IPS-NIHi7 (cell line): ENCODE results near the gene OR2AP1.
"Not testable (repeated sequence)": the region's sequence is repeated elsewhere in the genome, so short reads cannot be mapped to it uniquely, and the experiment has no call there.

ENCODE experiments used
- DNase-seq: peaks from one replicate; pipeline ENCODE4 v3.0.0; 2012; ENCODE audit warnings: mixed read lengths; ENCODE audit errors: extremely low spot score

OR2AP1 gene

DNA sequence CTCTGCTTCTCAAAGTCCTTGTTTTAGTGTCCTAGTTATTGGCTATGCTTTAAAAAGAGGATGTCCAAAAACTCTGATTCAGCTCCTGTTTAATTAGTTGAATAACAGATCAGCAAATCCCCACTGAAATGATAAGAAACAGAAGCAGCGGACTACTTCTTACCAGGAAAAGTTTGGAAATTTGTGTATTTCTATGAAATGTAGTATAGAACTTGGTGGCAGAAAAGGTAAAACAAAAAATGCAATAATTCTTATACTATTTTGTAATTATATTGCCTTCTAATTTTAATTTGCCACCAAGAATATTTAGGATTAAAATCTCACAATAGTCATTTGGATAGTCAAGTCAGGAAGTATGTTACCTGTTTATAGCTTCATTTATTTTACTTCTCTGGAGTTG, at the start of gene OR2AP1:
TSS of gene OR2AP1 (plus strand) at position 301 of the 400 bp plus-strand sequence. CDS start 1,947 bp downstream, outside the sequence.
- DNase-seq = no peak

DNA sequence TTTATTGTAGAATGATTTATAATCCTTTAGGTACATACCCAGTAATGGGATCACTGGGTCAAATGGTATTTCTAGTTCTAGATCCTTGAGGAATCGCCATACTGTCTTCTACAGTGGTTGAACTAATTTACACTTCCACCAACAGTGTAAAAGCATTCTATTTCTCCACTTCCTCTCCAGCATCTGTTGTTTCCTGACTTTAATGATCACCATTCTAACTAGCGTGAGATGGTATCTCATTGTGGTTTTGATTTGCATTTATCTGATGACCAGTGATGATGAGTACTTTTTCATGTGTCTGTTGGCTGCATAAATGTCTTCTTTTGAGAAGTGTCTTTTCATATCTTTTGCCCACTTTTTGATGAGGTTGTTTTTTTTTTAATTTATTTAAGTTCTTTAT, 24.0 kb upstream of the OR2AP1 start:
- DNase-seq = not testable (repeated sequence)

DNA sequence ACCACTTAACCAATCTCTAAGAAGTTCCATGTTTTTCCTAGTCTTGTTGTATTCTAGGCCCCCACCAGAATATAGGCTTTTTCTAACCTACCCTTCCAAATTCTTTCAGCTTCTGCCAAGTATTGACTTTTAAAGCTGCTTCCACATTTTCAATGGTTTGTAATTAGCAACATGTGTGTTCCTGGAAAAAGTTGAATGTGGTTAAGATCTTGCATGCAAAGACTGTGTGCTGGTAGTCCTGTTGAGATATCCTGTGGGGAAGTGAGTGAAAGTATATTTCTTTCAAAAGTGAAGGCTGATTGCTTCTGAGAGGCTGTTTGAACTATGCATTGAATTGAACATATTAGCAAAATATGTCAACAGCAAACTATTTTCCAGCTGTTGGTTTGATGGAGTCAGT, 23.5 kb upstream of the OR2AP1 start:
- no peak for DNase-seq

DNA sequence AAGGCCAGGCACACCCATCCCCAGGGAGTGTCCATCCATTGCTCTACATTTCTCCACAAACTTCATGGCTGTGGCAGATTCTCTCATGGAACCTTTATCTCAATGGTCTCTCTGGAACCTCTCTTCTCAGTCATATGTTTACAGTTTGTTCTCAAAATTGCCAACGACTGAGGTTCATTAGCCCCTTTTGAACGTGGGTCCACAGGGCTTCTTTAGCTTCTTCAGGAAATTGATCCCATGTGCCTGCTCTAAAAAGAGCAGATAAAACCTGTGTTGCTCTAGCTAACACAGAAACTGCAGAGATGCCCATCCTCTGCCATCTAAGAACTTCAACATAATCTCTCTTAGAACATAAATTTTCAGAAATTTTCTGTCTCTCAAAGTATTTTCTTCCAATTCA, 23.0 kb upstream of the OR2AP1 start, which contains the start of gene OR6C4:
TSS of gene OR6C4 (plus strand) at position 301 of the 400 bp plus-strand sequence. CDS start 1,625 bp downstream, outside the sequence.
- no peak for DNase-seq

DNA sequence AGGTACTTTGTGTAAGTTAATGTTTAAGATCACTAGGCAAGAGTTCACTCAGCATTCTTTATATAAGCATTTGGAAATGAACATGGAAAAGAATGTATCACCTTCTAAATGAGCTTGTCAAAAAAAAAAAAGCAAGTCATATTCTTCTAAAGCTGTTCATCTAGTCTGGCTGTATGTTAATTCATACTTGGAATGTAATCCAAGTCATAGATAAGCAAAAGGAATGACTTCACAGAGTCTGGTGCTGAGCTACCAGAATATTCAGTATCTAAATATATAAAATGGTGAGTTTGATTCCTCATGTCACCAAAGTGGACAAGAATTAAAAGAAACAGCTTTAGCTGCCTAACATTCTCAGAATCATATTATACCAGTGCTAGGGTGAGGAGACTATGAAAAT, 18.0 kb upstream of the OR2AP1 start:
- no peak for DNase-seq

DNA sequence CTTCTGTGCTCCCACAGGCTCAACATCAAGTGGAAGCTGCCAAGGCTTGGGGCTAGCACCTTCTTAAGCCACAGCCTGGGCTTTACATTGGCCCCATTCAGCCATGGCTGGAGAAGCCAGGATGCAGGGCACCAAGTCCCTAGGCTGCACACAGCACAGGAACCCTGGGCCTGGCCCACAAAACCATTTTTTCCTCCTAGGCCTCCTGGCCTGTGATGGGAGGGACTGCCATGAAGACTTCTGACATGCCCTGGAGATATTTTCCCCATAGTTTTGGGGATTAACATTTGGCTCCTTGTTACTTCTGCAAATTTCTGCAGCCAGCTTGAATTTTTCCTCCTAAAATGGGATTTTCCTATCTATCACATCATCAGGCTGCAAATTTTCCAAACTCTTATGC, 2.2 kb upstream of the OR2AP1 start:
- not testable (repeated sequence) for DNase-seq

DNA sequence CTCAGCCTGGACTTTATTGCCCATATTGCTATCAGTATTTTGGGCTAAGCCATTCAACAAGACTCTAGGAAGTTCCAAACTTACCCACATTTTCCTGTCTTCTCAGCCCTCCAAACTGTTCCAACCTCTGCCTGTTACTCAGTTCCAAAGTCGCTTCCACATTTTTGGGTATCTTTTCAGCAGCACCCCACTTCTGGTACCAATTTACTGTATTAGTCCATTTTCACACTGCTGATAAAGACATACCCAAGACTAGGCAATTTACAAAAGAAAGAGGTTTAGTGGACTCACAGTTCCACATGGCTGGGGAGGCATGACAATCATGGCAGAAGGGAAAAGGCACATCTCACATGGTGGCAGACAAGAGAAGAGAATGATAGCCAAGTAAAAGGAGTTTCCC, 1.6 kb upstream of the OR2AP1 start:
- not testable (repeated sequence) for DNase-seq

DNA sequence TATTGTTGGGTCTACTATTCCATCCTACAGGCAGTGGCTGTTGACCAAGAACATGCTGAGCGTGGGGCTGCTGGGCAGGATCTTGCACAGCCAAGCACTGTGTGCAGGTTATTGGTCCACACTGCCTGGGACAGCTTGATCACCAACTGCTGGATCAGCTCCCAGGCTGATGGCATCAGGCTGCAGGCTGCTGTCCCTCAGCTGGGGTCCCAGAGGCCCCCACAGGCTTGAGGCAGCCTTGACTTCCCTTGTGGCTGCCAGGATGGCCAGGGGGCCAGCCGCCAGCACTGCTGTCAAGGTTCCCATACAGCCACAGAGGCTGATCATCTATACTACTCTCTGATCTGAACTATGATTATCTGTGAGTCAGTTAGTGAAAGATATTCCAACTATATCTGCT, 9.8 kb downstream of the OR2AP1 start:
- no peak for DNase-seq

DNA sequence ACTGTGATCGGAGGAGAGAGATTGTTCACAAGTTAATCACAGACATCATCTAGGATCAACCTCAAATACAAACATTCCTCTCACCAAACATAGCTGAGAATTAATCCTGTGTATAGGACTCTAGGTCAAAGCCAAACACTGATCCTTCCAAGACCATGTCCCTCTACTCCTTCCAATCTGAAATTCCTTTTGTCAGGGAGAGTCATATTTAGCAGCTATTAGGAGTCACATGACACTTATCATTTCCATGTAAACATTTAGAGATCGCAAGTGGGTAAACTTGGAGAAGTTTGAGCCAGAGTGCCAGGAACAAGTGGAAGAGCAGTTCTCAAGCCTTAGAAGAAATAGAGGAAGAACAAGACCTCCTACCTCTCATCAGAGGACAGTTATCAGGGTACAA, 13.5 kb downstream of the OR2AP1 start:
- DNase-seq = no peak

DNA sequence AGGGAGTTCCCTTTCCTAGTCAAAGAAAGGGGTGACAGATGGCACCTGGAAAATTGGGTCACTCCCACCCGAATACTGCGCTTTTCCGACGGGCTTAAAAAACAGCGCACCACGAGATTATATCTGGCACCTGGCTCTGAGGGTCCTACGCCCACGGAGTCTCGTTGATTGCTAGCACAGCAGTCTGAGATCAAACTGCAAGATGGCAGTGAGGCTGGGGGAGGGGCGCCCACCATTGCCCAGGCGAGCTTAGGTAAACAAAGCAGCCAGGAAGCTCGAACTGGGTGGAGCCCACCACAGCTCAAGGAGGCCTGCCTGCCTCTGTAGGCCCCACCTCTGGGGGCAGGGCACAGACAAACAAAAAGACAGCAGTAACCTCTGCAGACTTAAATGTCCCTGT, 17.9 kb downstream of the OR2AP1 start:
- not testable (repeated sequence) for DNase-seq

DNA sequence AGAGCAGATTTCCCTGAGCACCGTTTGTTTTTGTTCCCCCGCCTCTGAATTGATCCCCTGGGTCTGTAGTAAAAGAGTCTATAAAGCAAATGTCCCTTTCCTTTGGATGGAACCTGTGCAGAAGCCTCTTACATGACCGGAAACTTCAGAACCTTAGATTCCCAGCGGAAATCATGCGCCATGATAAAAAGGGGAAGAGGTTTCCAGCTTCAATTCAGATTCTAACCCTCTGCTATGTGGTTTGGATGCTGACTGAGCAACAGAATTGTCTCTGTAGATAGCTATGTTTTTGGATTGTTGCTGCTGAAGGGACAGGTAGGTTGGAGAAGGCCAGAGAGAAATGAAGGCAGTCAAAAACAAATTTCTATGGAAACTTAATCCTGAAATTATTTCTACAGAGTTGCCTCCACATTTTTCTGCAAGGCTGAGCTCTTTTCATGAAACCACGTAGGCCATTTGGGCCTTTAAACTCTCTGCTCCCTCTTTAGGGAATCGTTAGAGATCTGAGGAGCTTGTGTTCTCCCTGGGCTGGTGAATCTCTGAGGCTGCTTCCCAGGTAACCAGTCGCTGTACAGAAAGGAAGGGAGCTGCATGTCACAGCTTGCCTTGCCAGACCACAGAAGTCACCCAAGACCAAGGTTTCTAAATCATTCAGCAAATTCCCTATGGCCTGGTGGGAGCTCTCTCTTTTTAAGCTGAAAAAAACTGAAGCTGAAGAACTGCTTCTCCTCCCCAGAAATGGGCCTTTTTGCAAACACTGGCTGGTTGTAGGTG, 35.7 kb downstream of the OR2AP1 start:
- no peak for DNase-seq

DNA sequence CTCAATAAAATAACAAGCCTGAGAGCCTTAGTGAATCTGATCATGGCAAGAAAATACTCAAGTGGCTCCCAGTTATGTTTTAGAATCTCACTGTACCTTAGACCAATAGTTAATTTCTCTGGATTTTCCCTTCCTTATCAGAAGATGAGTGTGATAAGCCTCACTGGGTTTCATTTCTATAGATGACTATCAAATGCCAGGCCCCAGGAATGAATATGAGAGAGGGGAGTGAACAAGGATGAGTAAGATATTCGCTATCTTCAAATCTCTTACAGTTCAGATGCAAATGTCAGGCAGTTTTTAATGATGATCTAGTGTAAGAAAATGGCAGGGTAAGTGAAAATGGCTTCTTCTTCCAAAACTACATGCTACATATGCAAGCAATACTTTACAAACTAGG, 38.3 kb downstream of the OR2AP1 start:
- DNase-seq = no peak

DNA sequence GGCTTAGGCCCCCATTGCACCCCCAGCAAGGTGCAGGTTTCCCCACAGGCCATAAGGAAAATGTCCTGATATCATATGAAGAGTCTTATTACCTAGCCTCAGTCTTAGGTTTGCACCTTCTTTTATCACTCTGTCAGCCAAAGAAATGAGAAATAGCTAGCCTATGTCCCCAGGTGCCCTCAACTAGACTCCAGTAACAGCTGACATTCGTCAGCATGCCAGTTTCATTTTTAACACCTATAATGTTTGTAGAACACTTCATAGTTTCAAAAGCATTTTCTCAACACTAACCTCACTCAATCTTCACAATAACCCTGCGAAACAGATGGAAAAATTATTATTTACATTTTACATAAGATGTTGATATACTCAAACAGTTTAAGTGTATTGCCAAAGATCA, 40.4 kb downstream of the OR2AP1 start:
- no peak for DNase-seq

DNA sequence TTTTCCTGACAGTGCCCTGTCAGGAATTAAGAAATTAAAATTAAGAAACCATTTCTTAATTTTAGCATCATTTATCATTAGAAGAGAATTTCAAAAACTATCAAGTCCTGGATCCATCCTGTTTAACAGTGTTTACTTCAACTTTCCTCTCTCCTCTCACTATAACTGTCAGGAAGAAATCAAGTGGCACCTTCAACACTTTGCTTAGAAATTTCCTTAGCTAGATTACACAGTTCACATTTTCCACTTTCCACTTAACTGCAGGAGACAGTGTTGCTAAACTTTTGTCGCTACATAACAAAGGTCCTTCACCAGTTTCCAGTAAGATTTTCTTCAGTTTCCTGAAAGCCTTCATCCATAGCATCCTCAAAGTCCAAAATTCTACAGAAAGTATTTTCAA, 42.5 kb downstream of the OR2AP1 start:
- DNase-seq = no peak

DNA sequence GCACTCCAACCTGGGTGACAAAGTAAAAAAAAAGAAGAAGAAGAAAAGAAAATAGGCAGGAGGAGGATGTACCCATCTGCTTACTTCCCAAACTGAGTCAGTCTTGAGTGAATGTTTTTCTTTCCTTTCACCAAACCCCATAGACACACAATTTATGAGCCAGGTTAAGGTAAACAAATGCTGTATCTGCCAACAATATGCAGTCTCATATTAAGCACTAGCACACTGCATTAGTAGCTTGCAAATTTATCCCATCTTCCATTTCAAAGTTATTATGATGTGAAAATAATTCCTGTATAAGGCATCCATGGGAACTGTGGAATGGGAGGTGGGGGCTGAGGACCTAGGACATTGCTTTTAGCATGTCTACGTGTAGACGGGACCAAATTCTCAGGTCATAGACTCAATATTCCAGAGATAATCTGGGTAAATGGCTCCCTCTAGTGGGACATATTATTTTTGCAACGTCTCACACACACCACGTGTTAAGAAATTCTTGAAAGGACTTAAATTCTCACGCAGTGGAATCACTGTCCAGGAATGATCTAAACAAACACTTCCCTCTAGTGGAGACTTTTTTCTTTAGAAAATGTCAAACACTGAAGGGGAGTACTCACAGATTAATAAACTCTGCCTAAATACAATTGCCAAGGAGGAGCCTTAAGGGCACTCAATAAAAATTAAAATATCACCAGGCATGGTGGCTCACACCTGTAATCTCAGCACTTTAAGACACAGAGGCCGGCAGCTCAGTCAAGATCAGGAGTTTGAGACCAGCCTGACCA, 47.3 kb downstream of the OR2AP1 start:
- DNase-seq = peak; percentile 78

DNA sequence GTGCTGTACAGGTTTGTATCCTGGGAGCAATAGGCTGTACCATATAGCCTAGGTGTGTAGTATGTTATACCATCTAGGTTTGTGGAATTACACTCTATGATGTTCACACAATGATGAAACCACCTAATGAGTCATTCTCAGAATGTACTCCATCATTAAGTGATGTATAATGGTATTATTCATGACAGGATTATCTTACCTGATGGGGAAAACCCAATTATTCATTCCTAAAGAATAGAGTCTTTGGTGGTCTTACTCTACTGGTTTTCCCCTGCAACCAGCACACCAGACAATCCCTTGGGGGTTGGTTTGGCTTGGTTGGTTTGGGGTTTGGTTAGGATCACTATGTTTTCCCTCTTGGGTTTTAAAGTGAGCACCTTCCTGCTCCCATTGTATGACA, 51.8 kb downstream of the OR2AP1 start:
- DNase-seq = no peak
